Measurements from ENCODE around the gene TARS1.
A peak's percentile ranks its signal among the peaks of the same experiment; 100 is the strongest.

Gene TARS1

GRCh38 chr5:33440482-33441240 lies at the start of gene TARS1:
Gene TARS1 (plus strand): TSS chr5:33440965. CDS start chr5:33441087, 122 bp downstream.
- Histone ChIP-seq H3K4me1 (ENCODE audit: insufficient read depth, low read length) (peaks cover 13% of the 10 kb centered on the region; the same call in 1 of the 2 replicates), H3K9ac (ENCODE audit: low read depth, low read length) (peak within 1 kb of the TSS; percentile 94), H3K9me3 (ENCODE audit: control insufficient read depth, insufficient read depth, low read length) (no peaks in the 10 kb centered on the region), H3K36me3 (ENCODE audit: insufficient read depth, low read length) (peaks cover 6% of the 10 kb centered on the region; the same call in 1 of the 2 replicates)

GRCh38 chr5:33398501-33398900 lies 42.3 kb upstream of the TARS1 start:
- H3K9ac ChIP-seq (ENCODE audit: low read depth, low read length) = no peak overlapping the region
- H3K9me3 ChIP-seq (ENCODE audit: control insufficient read depth, insufficient read depth, low read length) = no peaks in the 10 kb centered on the region
- peaks cover 16% of the 10 kb centered on the region; the same call in 1 of the 2 replicates for H3K4me1 ChIP-seq (ENCODE audit: insufficient read depth, low read length)
- no peaks in the 10 kb centered on the region for H3K36me3 ChIP-seq (ENCODE audit: insufficient read depth, low read length)

- Histone ChIP-seq H3K36me3 (ENCODE audit: insufficient read depth, low read length) (no peaks in the 10 kb centered on the region), H3K9me3 (ENCODE audit: control insufficient read depth, insufficient read depth, low read length) (no peaks in the 10 kb centered on the region), H3K4me1 (ENCODE audit: insufficient read depth, low read length) (peaks cover 13% of the 10 kb centered on the region; the same call in 1 of the 2 replicates), H3K9ac (ENCODE audit: low read depth, low read length) (no peak overlapping the region)
Measured at GRCh38 chr5:33400675-33401074, 40.1 kb upstream of the TARS1 start.

- Histone ChIP-seq H3K9ac (ENCODE audit: low read depth, low read length) (no peak overlapping the region), H3K4me1 (ENCODE audit: insufficient read depth, low read length) (peaks cover 12% of the 10 kb centered on the region; the same call in 1 of the 2 replicates), H3K9me3 (ENCODE audit: control insufficient read depth, insufficient read depth, low read length) (no peaks in the 10 kb centered on the region), H3K36me3 (ENCODE audit: insufficient read depth, low read length) (no peaks in the 10 kb centered on the region)
Measured at GRCh38 chr5:33401482-33402390, 39.0 kb upstream of the TARS1 start.

- Histone ChIP-seq H3K4me1 (ENCODE audit: insufficient read depth, low read length) (peaks cover 12% of the 10 kb centered on the region; the same call in 1 of the 2 replicates), H3K9ac (ENCODE audit: low read depth, low read length) (no peak overlapping the region), H3K9me3 (ENCODE audit: control insufficient read depth, insufficient read depth, low read length) (no peaks in the 10 kb centered on the region), H3K36me3 (ENCODE audit: insufficient read depth, low read length) (no peaks in the 10 kb centered on the region)
Measured at GRCh38 chr5:33403187-33403586, 37.6 kb upstream of the TARS1 start.

- Histone ChIP-seq H3K4me1 (ENCODE audit: insufficient read depth, low read length) (peaks cover 3% of the 10 kb centered on the region; the same call in 1 of the 2 replicates), H3K9me3 (ENCODE audit: control insufficient read depth, insufficient read depth, low read length) (no peaks in the 10 kb centered on the region), H3K36me3 (ENCODE audit: insufficient read depth, low read length) (no peaks in the 10 kb centered on the region), H3K9ac (ENCODE audit: low read depth, low read length) (no peak overlapping the region)
Measured at GRCh38 chr5:33408816-33409215, 31.9 kb upstream of the TARS1 start.

GRCh38 chr5:33409435-33410170 lies 31.2 kb upstream of the TARS1 start:
- Histone ChIP-seq H3K4me1 (ENCODE audit: insufficient read depth, low read length) (peaks cover 3% of the 10 kb centered on the region; the same call in 1 of the 2 replicates), H3K36me3 (ENCODE audit: insufficient read depth, low read length) (no peaks in the 10 kb centered on the region), H3K9me3 (ENCODE audit: control insufficient read depth, insufficient read depth, low read length) (no peaks in the 10 kb centered on the region), H3K9ac (ENCODE audit: low read depth, low read length) (no peak overlapping the region)

GRCh38 chr5:33410221-33410620 lies 30.5 kb upstream of the TARS1 start:
- no peaks in the 10 kb centered on the region for H3K9me3 ChIP-seq (ENCODE audit: control insufficient read depth, insufficient read depth, low read length)
- no peak overlapping the region for H3K9ac ChIP-seq (ENCODE audit: low read depth, low read length)
- no peaks in the 10 kb centered on the region for H3K36me3 ChIP-seq (ENCODE audit: insufficient read depth, low read length)
- H3K4me1 ChIP-seq (ENCODE audit: insufficient read depth, low read length) = peaks cover 3% of the 10 kb centered on the region; the same call in 1 of the 2 replicates

- H3K9ac ChIP-seq (ENCODE audit: low read depth, low read length) = no peak overlapping the region
- H3K9me3 ChIP-seq (ENCODE audit: control insufficient read depth, insufficient read depth, low read length) = no peaks in the 10 kb centered on the region
- H3K36me3 ChIP-seq (ENCODE audit: insufficient read depth, low read length) = no peaks in the 10 kb centered on the region
- H3K4me1 ChIP-seq (ENCODE audit: insufficient read depth, low read length) = no peaks in the 10 kb centered on the region
Measured at GRCh38 chr5:33411498-33411897, 29.3 kb upstream of the TARS1 start.

- H3K4me1 ChIP-seq (ENCODE audit: insufficient read depth, low read length) = no peaks in the 10 kb centered on the region
- no peaks in the 10 kb centered on the region for H3K9me3 ChIP-seq (ENCODE audit: control insufficient read depth, insufficient read depth, low read length)
- no peaks in the 10 kb centered on the region for H3K36me3 ChIP-seq (ENCODE audit: insufficient read depth, low read length)
- no peak overlapping the region for H3K9ac ChIP-seq (ENCODE audit: low read depth, low read length)
Measured at GRCh38 chr5:33415811-33416354, 24.9 kb upstream of the TARS1 start.

GRCh38 chr5:33417632-33418031 lies 23.1 kb upstream of the TARS1 start:
- Histone ChIP-seq H3K9me3 (ENCODE audit: control insufficient read depth, insufficient read depth, low read length) (no peaks in the 10 kb centered on the region), H3K4me1 (ENCODE audit: insufficient read depth, low read length) (no peaks in the 10 kb centered on the region), H3K36me3 (ENCODE audit: insufficient read depth, low read length) (no peaks in the 10 kb centered on the region), H3K9ac (ENCODE audit: low read depth, low read length) (no peak overlapping the region)

- H3K36me3 ChIP-seq (ENCODE audit: insufficient read depth, low read length) = no peaks in the 10 kb centered on the region
- H3K4me1 ChIP-seq (ENCODE audit: insufficient read depth, low read length) = no peaks in the 10 kb centered on the region
- no peak overlapping the region for H3K9ac ChIP-seq (ENCODE audit: low read depth, low read length)
- H3K9me3 ChIP-seq (ENCODE audit: control insufficient read depth, insufficient read depth, low read length) = no peaks in the 10 kb centered on the region
Measured at GRCh38 chr5:33420946-33421345, 19.8 kb upstream of the TARS1 start.

GRCh38 chr5:33422191-33422590 lies 18.6 kb upstream of the TARS1 start:
- no peaks in the 10 kb centered on the region for H3K36me3 ChIP-seq (ENCODE audit: insufficient read depth, low read length)
- no peak overlapping the region for H3K9ac ChIP-seq (ENCODE audit: low read depth, low read length)
- no peaks in the 10 kb centered on the region for H3K9me3 ChIP-seq (ENCODE audit: control insufficient read depth, insufficient read depth, low read length)
- no peaks in the 10 kb centered on the region for H3K4me1 ChIP-seq (ENCODE audit: insufficient read depth, low read length)
